NCI-H82 (cell line): Measurements from ENCODE around the gene CUX1.
"Not testable (repeated sequence)": the region's sequence is repeated elsewhere in the genome, so short reads cannot be mapped to it uniquely, and the experiment has no call there.

Source experiments
- DNase-seq: peaks from one replicate; lab custom pipeline; 2025; lab: John Stamatoyannopoulos, UW

The CUX1 gene

GRCh38 chr7:102215256-102215655, 397.8 kb downstream of the CUX1 start:
- no peak for DNase-seq

GRCh38 chr7:102215711-102216110, 398.3 kb downstream of the CUX1 start:
- no peak for DNase-seq

DNA sequence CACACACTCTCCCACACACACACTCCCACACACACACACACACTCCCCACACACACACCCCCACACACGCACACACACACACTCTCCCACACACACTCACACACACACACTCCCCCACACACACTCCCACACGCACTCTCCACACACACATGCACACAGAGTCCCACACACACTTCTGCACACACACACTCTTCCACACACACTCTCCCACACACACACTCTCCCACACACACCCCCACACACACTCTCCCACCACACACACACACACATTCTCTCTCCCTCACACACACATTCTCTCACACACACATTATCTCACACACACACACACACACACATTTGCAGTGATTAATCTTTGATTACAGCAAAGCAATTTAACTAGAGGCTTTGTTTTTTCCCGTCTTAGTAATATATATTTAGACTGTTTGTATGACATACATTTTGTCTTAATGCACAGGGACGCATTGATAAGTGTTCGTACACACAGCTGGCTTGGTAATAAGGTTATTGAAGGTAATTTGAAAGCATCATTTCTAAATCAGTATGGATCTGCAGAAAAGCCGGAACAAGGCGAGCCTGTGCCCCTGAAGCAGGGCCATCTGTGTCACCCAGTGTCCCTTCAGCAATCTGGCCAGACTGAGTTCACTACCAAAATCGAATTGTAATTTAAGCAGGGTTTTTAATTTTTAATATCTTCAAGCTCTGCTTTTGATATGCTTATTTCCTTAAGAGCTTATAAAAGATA, 399.3 kb downstream of the CUX1 start:
- DNase-seq = no peak

- no peak for DNase-seq
These were observed 402.9 kb downstream of the CUX1 start for GRCh38 chr7:102220229-102220850.

DNA sequence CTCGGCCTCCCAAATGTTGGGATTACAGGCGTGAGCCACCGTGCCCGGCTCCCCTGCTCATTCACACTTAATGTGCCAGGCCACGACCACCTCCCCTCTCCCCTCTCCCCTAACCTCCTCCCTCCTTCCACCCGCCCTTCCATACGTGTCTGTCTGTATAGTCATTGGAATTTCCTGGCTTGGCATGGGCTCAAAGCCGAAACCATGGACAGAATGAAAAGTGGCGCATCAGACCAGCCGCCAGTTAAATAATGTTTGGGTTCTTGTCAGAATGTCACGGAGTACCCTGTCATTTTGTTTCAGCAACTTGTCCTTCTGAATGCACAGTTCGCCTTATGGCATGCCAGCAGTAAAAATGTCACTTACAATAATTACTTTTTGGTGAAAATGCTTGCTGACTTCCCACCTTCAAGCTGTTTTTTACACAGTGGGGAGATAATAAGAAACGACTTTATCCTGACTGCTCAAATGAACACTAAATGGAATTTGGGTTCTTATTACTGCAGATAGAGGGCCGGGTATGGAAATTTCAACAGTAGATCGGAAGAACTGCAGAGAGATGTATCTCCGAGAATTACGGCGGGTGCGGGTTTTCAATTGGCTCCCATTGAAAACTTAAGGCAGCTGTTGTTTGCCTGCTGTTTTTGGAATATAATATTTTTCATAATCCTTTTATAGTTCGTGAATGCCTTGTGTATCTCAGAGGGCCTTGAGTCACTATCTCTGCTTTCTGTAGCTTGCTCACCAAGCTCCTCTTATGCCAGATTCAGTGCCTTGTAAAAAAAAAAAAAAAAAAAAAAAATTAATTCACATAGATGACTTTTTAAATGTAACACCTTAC, 403.8 kb downstream of the CUX1 start:
- DNase-seq = no peak

GRCh38 chr7:102221961-102222360, 404.5 kb downstream of the CUX1 start:
- no peak for DNase-seq

DNA sequence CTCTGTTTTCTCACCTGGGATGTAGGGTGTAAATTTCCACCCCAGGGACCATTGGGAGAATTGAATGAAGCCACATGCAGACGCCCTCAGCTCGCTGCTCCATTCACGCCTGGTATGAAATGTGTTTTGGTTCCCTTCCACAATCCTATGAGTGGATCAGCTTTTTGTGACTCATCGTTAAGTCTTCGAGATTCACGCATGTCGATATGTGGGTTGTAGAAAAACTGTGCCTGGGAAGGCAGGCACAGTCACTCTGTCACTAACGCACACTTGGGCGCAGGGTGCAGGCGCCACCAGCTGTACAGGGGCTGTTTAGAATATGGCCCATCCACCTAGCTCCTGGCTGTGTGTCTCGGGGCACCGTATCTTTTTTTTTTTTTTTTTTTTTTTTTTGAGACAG, 405.0 kb downstream of the CUX1 start:
- DNase-seq = no peak

GRCh38 chr7:102223184-102223583, 405.8 kb downstream of the CUX1 start:
- DNase-seq = no peak

DNA sequence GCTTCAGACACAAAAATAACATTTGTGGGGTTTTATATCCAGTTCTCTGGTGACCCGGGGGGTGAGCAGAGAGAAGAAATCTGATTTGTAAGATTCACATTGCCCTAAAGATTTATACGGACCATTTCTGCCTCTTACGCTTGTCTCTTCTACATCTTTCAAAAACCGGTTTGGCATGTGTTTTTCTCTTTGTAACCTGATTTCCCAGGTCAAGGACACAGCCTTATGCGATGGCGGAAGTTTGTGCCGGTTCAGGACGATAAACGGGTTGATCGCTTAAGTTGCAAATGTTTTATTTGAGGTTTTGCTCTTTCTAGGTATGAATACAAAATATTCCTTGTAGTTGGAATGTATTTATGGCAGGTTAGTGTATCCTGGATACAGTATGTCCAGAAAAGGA, 407.6 kb downstream of the CUX1 start:
- no peak for DNase-seq

DNA sequence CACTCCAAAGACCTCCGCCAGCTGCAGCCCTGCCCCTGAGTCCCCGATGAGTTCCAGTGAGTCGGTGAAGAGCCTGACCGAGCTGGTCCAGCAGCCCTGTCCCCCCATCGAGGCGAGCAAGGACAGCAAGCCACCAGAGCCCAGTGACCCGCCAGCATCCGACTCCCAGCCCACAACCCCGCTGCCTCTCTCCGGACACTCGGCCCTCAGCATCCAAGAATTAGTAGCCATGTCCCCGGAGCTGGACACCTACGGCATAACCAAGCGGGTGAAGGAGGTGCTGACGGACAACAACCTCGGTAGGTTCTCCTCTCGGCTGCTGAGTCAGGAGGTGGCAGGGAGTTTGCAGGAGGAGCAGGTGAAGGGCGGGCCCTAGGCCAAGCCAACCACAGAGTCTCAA, 409.9 kb downstream of the CUX1 start:
- DNase-seq = no peak

DNA sequence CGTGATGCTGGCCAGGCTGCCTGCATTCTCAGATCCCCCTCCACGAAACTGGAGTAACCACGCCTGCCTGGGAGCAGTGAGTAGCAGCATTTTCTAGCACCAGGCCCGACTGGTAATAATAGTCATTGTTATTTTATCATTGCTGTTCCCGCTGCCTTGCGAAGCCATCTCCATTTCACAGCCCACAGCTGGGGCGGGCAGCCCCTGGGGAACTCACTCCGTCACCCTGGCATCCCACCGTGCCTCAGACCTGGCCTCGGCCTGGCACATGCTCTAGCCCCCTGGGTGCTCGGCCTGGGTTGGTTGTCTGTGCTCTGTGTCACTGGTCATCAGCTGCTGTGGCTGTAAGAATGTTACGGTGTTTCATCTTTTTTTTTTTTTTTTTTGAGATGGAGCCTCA, 411.5 kb downstream of the CUX1 start:
- no peak for DNase-seq

DNA sequence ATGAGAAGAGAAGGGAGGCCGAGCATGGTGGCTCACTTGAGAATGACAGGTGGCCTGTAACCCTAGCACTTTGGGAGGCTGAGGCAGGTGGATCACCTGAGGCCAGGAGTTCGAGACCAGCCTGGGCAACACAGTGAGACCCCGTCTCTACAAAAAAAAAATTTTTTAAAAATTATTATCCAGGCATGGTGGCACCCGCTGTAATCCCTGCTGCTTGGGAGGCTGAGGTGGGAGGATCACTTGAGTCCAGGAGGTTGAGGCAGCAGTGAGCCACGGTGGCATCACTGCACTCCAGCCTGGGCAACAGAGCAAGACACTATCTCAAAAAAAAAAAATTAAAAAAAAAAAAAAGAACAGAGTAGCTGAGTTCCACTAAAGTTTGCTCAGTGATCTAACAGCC, 412.7 kb downstream of the CUX1 start:
- not testable (repeated sequence) for DNase-seq

DNA sequence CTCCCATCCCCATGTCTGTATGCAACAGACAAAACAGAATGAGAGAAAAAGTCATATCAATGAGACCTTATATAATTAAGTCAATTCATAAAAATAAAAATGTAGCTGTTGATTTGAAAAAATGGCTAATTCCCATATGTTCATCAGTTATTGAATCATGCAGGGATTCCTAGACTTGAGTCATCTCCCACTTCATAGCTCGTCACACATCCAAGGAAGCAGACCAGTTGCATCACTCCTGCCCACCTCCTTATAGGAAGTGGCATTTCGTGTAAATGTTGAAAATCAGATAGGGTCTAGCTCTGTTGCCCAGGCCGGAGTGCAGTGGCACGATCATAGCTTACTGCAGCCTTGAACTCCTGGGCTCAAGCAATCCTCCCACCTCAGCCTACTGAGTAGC, 413.2 kb downstream of the CUX1 start:
- DNase-seq = no peak

DNA sequence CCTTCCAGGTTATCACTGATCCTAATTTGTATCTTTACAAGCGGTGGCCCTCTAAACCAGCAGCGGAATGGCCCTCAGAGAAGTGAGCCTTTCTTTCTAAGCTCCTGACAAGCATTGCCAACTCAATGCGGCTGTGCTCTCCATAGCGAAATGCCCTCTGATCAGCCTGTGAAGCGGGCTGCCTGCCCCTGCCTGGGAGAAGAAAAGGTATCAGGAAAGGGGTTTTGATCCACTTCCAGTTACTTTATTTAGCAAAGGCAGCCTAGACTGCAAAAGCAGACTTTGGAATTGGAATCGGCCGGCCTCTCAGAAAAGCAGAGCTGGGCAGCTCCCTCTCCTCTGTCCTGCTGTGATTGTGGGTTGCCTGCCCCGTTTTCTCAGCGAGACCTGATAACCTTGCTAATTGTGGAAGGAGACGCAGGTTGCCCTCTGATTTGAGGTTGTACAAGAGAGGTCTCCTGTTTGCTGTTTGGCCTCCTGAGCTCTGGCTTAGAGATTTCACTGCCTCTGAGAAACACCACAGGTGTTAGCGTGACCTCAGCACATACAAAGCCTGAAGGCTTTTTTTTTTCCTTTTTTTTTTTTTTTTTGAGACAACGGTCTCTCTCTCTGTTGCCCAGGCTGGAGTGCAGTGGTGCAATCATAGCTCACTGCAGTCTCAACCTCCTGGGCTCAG, 415.3 kb downstream of the CUX1 start:
- no peak for DNase-seq

GRCh38 chr7:102234131-102234530, 416.7 kb downstream of the CUX1 start:
- no peak for DNase-seq

- DNase-seq = no peak
These were observed 417.6 kb downstream of the CUX1 start for GRCh38 chr7:102234801-102235550.

DNA sequence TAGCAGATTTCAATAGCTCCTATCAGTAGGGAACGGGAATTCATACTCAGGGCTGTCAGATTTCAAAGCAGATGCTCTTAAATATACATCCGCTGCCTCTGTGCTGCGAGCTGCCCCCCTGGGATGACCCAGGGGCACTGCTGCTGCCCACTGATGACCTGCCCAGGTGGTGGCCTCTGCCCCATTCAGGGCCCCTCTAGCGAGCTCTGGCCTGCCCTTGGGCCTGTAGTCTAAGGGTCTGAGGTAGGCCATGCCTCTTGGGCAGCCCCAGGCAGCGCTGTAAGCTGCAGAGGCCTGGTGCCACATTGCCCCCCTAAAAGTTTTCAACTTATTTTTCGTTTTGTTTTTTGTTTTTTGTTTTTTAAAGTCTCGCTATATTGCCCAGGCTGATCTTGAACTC, 418.7 kb downstream of the CUX1 start:
- no peak for DNase-seq

GRCh38 chr7:102236592-102237287, 419.3 kb downstream of the CUX1 start:
- peak; percentile 81 for DNase-seq

GRCh38 chr7:102239206-102239820, 421.9 kb downstream of the CUX1 start:
- DNase-seq = no peak

- DNase-seq = no peak
These were observed 424.0 kb downstream of the CUX1 start for GRCh38 chr7:102241431-102241830.

GRCh38 chr7:102244601-102245000, 427.2 kb downstream of the CUX1 start:
- no peak for DNase-seq
